Sigmoid colon (tissue), 7 donors: ENCODE measurements around the gene ADGRG6. TPM values are rescaled to one million over a fixed set of nuclear protein-coding genes. Genes with fewer than 3 reads are reported as not detected.

Experiments
- DNase-seq: peaks from one replicate; pipeline ENCODE4 v3.0.0-alpha.2; 2019
- H3K27ac ChIP-seq, 4 donors: fragments of 200-600 bp; sonication (generic); one replicate each; pipeline ENCODE4 v1.5.1; 2016 to 2019; ENCODE audit warnings: mild to moderate bottlenecking in 1 of 4
- H3K27me3 ChIP-seq, 3 donors: fragments of 200-600 bp; sonication (generic); one replicate each; pipeline ENCODE4 v1.5.1; 2019; ENCODE audit warnings: mild to moderate bottlenecking in 1 of 3
- H3K36me3 ChIP-seq, 4 donors: fragments of 200-600 bp; sonication (generic); one replicate each; pipeline ENCODE4 v1.5.1; 2016 to 2019
- H3K4me1 ChIP-seq, 4 donors: fragments of 200-600 bp; sonication (generic); one replicate each; pipeline ENCODE4 v1.5.1; 2017 to 2019
- H3K4me3 ChIP-seq, 4 donors: fragments of 200-600 bp; sonication (generic); one replicate each; pipeline ENCODE4 v1.5.1; 2017 to 2019; ENCODE audit warnings: mild to moderate bottlenecking in 2 of 4, moderate library complexity in 1 of 4
- H3K9me3 ChIP-seq, 4 donors: fragments of 200-600 bp in 3 of 4; sonication (generic) in 3 of 4; one replicate each; pipeline versions ENCODE4 v1.5.1 to v1.6.1; 2013 to 2019
- CTCF ChIP-seq, 4 experiments: fragments of 450-650 bp in 3 of 4; fragments of 200-600 bp in 1 of 4; IDR thresholded peaks; one replicate each; pipeline ENCODE4 v1.5.1; 2016 to 2019; ENCODE audit warnings: antibody characterized with exemption in 4 of 4, mild to moderate bottlenecking in 3 of 4, moderate library complexity in 2 of 4
- EP300 ChIP-seq, 4 donors: sonication (generic); formaldehyde crosslinking; IDR thresholded peaks; one replicate each; pipeline ENCODE4 v1.6.1; 2017; ENCODE audit warnings: antibody characterized with exemption in 4 of 4
- POLR2A ChIP-seq, 2 donors: fragments of 450-650 bp; IDR thresholded peaks; one replicate each; pipeline ENCODE4 v1.6.1; 2016; ENCODE audit warnings: antibody characterized with exemption in 2 of 2, mild to moderate bottlenecking in 2 of 2, moderate library complexity in 2 of 2
- POLR2AphosphoS5 ChIP-seq, 4 donors: sonication (generic); formaldehyde crosslinking; IDR thresholded peaks; one replicate each; pipeline ENCODE4 v1.6.1; 2017; ENCODE audit warnings: antibody characterized with exemption in 4 of 4
- WGBS, 2 donors: extraction: QIAGEN DNeasy Blood & Tissue Kit; methylation state at CpG; one replicate each; pipeline ENCODE4 v1.1.7; 2013; 5-methylcytosine and 5-hydroxymethylcytosine counted together
- intact Hi-C: fragments of 100-400 bp; cut with DNase I; formaldehyde crosslinking; loops from one replicate; pipeline ENCODE4 v1.15.1; 2023
- polyA plus RNA-seq, 3 donors: library from polyadenylated mRNA; stranded (reverse); fragments of 200-250 nt; gene quantifications; one replicate each; pipeline ENCODE4 v1.2.3, GENCODE V29; 2013
- total RNA-seq, 4 donors: library from RNA; depleted of rRNA; stranded (reverse); fragments of >200 nt; gene quantifications; one replicate each; pipeline ENCODE4 v1.1.0, GENCODE V29; 2016
- donor health status: healthy with polysubstance abuse.
- donor health status: Bipolar disorder and iron deficiency.
- donor health status: healthy.

The ADGRG6 gene
- total and polyA plus RNA-seq, 7 donors, result 0.60 to 17.6 (median 12.6) TPM

- no peak for DNase-seq
- Histone ChIP-seq H3K36me3 (no peaks in the 10 kb centered on the region), H3K27me3 (peaks cover 8 to 30% (median 9%) of the 10 kb centered on the region in 3 donors), H3K4me3 (no peak overlapping the region), H3K27ac (no peak overlapping the region), H3K9me3 (no peaks in the 10 kb centered on the region), H3K4me1 (peaks cover 0 to 14% (median 6%) of the 10 kb centered on the region in 4 donors)
- intact Hi-C loops, result no loop called here
- no peak for TF ChIP-seq POLR2AphosphoS5 (IDR thresholded peaks at IDR 0.05)
- no peak for TF ChIP-seq POLR2A (IDR thresholded peaks at IDR 0.05)
- TF ChIP-seq EP300 (IDR thresholded peaks at IDR 0.05), result no peak
- TF ChIP-seq CTCF (IDR thresholded peaks at IDR 0.05), result no peak
- WGBS, 2 donors, result 63 to 74% methylated on average over 3 of the region's 3 CpGs
Observed at GRCh38 chr6:142297996-142298753, 3.6 kb upstream of the ADGRG6 start.

DNA sequence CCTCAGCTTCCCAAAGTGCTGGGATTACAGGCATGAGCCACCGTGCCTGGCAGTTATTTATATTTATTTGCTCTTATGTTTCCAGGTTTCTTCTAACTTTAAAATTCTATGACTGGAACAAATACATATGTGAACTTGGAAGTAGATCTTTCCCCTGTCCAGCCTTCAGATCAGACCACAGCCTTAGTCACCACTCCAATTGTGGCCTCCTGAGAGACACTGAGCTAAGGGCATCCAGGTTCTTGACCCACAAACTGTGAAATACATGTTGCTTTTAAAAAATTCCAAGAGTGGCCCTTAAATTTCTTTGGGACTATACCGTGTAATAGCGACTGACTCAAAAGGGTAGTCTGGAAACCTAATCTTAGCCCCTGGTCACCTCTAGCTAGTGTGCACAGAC lies 1.5 kb upstream of the ADGRG6 start:
- WGBS, 2 donors, result 96% methylated on average over 3 of the region's 3 CpGs

GRCh38 chr6:142300758-142301650 lies 803 bp upstream of the ADGRG6 start:
- H3K9me3 ChIP-seq, result no peaks in the 10 kb centered on the region
- DNase-seq, result peak; percentile 63
- H3K4me1 ChIP-seq, result peaks cover 0 to 14% (median 6%) of the 10 kb centered on the region in 4 donors
- intact Hi-C loops, result no loop called here
- WGBS, 2 donors, result 8 to 14% methylated on average over 31 of the region's 31 CpGs
- peaks cover 8 to 35% (median 9%) of the 10 kb centered on the region in 3 donors for H3K27me3 ChIP-seq
- H3K4me3 ChIP-seq, result peak overlapping the region; percentile 28 to 54 (median 48)
- no peaks in the 10 kb centered on the region for H3K36me3 ChIP-seq
- peak overlapping the region; percentile 49 to 64 (median 58) for H3K27ac ChIP-seq
- no peak for TF ChIP-seq EP300 (IDR thresholded peaks at IDR 0.05)
- no peak for TF ChIP-seq CTCF (IDR thresholded peaks at IDR 0.05)
- TF ChIP-seq POLR2AphosphoS5 (IDR thresholded peaks at IDR 0.05), result no peak
- no peak for TF ChIP-seq POLR2A (IDR thresholded peaks at IDR 0.05)

More for the DNA sequence above, 1.5 kb upstream of the ADGRG6 start:
- no peaks in the 10 kb centered on the region for H3K9me3 ChIP-seq
- H3K4me1 ChIP-seq, result peaks cover 0 to 14% (median 6%) of the 10 kb centered on the region in 4 donors
- intact Hi-C loops, result no loop called here
- no peaks in the 10 kb centered on the region for H3K36me3 ChIP-seq
- no peak overlapping the region for H3K27ac ChIP-seq
- peaks cover 8 to 35% (median 9%) of the 10 kb centered on the region in 3 donors for H3K27me3 ChIP-seq
- no peak for DNase-seq
- no peak for TF ChIP-seq EP300 (IDR thresholded peaks at IDR 0.05)
- TF ChIP-seq POLR2A (IDR thresholded peaks at IDR 0.05), result no peak
- no peak for TF ChIP-seq CTCF (IDR thresholded peaks at IDR 0.05)
- no peak for TF ChIP-seq POLR2AphosphoS5 (IDR thresholded peaks at IDR 0.05)
- H3K4me3 ChIP-seq, result no peak overlapping the region

- WGBS, 2 donors, result 63 to 67% methylated on average over 18 of the region's 18 CpGs
- H3K36me3 ChIP-seq, result no peaks in the 10 kb centered on the region
- TF ChIP-seq EP300 (IDR thresholded peaks at IDR 0.05) (no peak), CTCF (IDR thresholded peaks at IDR 0.05) (no peak), POLR2AphosphoS5 (IDR thresholded peaks at IDR 0.05) (no peak), POLR2A (IDR thresholded peaks at IDR 0.05) (no peak)
- H3K9me3 ChIP-seq, result no peaks in the 10 kb centered on the region
- H3K27ac ChIP-seq, result peak overlapping the region in 3 of 4 donors; percentile 49 to 64 (median 54)
- peak overlapping the region; percentile 28 to 54 (median 48) for H3K4me3 ChIP-seq
- H3K27me3 ChIP-seq, result peaks cover 8 to 35% (median 9%) of the 10 kb centered on the region in 3 donors
- H3K4me1 ChIP-seq, result peaks cover 0 to 14% (median 6%) of the 10 kb centered on the region in 4 donors
- DNase-seq, result no peak
- intact Hi-C loops, result no loop called here
Observed at GRCh38 chr6:142302421-142303175, 791 bp downstream of the ADGRG6 start.
